Measurements from ENCODE around the gene ACTN2.

ACTN2 gene

DNA sequence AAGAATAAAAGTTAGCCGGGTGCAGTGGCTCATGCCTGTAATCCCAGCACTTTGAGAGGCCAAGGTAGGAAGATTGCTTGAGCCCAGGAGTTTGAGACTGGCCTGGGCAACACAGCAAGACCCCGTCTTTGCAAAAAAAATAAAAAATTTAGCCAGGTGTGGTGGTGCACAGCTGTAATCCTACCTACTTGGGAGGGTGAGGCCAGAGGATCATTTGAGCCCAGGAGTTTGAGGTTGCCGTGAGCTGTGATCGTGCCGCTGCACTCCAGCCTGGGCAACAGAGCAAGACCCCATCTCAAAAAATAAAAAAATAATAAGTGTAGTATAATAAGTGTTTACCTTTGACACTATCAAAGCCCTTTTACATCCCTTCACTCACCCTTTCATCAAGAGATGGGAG lies 5.0 kb downstream of the ACTN2 start:
- no peak for DNase-seq (ENCODE audit: low spot score)

DNA sequence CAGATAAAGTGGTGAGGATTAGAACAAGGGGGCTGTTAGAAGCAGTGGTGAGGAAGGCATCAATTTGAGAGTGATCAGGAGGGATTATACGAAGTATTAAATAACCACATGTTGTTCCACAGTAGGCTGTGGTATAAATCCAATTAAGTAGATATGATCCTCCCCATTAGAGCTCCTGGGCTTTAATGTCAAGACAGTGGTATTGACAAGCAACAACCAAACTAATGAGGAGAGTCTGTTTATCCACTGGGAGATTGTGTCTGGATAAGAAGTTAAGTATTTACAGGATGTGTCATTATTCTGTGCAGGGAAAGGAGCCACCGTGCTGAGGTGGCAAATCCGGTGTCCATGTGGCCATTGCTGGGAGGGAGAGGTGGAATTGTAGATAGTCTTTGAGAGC lies 5.8 kb downstream of the ACTN2 start:
- no peak for DNase-seq (ENCODE audit: low spot score)

DNA sequence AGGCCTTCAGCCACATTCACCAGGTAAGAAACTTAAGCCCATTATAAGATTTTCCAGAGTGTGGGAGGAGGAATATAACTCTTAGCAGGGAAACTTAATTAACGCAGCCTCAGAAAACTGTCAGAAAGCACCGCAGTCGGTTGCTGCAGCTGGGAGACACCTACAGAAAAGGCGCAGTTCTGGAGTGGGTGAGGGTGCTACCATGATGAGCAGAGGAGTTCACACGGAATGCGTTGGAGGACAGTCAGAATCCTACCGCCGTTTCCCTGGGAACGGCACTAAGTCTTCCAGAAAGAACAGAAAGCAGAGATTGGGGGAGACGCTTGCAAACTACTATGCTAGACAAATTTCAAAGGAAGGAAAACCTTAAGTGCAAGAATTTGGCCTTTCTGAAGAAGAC lies 6.4 kb downstream of the ACTN2 start:
- no peak for DNase-seq (ENCODE audit: low spot score)

DNA sequence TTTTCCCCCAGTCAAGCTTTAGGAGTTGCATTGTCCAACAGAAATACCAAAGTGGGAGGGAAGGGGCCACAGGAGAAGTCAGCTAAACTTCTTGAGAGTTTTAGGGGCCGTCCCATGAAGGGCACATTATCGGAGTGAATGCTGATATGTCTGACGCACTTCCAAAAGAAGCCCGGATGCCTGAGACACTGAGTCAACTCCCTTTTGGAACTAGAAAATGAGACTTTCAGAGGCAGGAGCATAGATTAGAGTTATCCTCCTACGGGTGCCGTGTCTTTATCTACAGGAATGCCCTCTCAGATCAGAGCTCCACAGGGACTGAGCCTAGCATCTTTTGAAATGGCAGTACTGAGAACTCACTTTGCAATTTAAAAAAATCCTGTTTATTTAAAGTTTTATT lies 13.1 kb downstream of the ACTN2 start:
- no peak for DNase-seq (ENCODE audit: low spot score)

DNA sequence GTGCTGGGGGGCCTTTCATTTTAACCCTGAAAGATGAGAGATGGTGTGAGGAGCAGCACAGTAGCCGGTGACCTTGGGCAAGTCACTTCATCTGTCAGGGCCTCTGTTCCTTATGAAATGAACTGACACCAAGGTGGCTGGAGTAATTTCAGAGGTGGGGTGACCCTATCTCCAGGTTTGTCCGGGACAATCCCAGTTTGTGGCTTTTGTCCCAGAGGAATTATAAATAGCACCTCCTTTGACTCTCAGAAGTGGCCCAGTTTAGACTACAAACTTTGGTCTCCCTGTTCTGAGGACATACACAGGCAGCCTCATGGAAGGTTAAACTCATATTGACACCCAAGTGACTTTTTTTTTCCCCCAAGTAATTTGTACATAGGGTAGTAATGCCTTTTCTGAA lies 14.6 kb downstream of the ACTN2 start:
- no peak for DNase-seq (ENCODE audit: low spot score)

DNA sequence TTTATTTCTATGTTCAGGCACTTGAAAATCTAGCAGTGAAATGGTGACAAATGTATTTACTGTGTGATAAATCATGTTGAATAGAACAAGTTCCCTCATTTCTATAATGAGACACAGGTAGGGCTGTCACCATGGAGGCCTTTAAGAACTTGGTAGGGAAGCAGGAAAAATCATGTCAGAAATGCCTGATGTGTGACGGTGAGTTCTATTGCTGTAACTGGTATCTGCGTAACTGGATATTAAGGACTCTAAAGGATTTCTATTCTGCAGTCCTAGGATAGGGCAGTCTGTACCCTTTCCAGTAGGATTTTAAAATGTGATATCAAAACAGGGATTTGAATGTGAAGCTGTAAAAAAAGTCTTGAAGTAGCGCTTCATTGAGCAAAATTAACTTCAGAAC lies 15.5 kb downstream of the ACTN2 start:
- DNase-seq (ENCODE audit: low spot score) = no peak

DNA sequence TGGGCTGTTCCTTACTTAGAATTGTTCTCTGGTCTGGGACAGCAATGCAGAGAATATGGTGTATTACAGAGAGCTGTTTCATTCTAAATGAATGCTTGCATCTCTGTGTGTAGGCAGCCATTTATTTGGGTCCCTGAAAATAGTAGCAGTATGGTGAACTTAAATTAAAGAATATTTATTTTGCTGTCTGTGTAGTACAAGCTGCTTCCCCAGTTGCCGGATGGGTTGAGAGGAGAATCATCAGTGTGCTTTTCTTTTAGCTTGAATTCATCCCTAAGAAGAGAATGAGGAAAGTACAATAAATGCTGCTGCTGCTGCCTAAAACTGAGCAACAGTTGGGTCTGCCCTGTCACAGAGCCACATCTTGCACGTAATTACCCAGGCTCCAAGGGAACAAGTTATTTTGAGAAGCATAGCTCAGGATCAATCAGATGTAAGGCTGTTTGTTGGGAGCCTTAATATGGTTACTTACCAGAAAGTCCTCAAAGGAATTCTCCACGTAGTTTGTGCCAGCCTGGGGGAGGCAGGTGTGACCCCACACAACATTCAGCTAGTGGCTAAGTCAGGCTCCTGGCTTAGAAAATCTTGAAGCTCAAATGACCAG lies 16.6 kb downstream of the ACTN2 start:
- DNase-seq (ENCODE audit: low spot score) = no peak

DNA sequence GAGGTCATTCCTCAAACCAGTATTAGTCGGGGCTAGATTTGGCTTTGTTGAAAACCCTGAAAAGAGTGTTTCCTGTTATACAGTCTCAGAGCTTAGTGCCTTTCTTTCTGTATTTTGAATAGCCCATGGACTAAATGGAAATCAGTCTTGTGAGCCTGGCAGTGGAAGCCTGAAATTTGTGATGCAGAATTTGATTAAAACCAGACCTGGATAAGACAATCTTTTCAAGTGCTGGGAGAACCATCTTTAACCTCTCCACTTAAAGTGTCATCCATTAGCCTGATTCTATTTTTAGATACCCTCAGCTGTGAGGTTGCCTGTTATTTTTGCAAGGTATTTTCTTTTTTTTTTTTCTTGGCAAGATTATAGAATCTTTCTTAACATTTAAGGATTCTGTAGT lies 19.5 kb downstream of the ACTN2 start:
- DNase-seq (ENCODE audit: low spot score) = no peak

DNA sequence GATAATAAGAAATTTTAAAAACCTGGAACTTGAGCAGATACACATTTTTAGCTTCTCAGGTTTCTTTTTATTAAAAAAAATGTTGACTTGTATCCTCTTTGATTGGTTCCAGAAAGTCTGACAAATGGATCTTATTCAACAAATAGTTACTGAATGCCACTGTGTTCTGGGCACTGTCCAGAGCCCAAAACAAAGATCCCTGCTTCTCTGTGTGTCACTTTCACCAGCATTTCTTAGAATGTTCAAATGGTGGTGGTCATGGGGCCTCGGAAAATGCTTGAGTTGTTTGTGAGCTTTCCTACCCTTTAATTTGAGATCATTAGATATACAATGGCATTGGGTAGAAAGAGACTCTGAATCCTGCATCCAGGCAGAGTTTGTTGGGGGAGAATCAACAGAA lies 19.9 kb downstream of the ACTN2 start:
- DNase-seq (ENCODE audit: low spot score) = no peak

DNA sequence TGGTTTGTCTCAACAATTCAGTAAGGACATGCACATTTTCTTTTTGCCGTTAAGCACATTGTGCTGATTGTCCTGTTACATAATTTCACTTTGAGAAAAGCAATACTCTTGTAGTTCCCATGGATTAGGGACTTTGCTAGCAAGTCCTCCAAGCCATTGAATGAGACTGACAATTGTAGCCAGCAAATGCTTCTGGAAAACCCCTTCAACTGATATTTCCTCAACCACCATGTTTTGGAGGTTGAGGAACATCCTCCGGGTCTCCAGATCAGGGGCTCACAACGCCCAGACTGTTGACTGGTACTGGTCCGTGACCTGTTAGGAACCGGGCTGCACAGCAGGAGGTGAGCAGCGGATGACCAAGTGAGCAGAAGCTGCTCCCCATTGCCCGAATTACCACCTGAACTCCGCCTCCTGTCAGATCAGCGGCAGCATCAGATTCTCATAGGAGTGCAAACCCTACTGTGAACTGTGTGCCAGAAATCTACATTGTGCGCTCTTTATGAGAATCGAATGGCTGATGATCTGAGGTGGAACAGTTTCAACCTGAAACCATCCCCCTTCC lies 24.1 kb downstream of the ACTN2 start:
- DNase-seq (ENCODE audit: low spot score) = no peak

DNA sequence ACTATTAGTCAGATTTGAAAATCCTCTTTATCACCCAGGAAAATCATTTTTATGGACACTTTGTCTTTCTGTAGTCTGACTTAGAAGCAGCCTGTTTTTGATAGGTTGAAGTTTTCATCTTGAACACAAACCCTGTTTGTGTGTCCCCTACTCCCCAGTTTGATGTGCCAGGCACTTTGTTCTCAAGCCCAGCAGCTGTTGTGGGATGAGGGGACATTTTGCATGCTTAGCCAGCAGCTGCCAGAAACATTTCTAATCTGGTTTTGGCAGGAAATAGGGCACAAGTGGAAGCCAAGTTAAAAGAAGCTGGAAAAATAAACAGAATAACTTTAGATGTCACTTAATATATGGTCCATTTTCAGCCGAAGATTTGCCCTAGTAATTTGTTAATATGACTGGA lies 29.9 kb downstream of the ACTN2 start:
- no peak for DNase-seq (ENCODE audit: low spot score)

DNA sequence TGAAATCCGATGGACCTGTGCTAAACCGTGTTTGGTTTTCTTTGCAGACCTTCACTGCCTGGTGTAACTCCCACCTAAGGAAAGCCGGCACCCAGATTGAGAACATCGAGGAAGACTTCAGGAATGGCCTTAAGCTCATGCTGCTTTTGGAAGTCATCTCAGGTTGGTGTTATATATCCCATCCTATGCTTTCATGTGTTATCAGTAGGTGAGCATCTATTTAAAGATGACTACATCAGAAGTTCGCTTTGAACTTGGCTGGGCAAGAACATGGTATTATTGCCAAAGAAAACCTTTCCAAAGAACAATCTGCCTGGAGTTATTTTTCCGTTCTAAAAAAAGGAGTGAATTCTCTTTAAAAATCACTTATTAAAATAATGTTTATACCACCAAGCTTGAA lies 31.5 kb downstream of the ACTN2 start:
- no peak for DNase-seq (ENCODE audit: low spot score)

DNA sequence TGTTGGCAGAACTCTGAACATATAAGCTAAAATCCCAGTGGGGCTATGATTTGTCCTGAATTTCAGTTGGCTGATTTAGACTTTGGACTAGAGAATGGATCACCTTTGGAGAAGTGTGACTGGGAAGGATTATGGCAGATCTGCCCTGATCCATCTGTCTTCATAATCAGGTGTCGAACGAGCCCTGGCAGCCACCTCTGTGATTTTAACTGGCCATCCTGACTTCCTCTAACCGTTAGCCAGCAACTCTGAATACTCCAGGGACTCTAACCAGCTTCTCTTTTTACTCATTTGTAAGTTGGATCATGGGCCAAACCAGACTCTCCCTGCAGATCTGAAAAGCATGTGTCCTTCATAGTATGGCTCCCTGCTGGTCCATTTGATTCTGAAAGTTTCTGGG lies 32.0 kb downstream of the ACTN2 start:
- no peak for DNase-seq (ENCODE audit: low spot score)

DNA sequence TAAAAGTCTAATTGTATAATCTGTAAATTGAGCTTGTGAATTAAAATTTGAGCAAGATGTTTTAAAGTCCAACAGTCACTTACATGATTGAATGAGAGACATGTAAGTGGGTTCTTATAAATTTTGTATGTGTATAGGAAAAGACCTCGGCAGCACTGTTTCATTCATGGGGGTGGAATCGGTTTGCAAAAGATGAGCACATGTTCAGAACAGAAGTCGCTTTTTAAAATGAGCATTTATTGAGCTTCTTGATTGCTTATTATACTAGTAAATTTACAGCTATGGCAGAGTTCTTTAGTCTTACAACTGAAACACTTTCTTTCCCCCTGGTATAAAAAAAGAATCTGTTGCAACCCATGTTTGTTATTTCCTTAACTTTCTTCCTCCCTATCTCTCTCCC lies 33.9 kb downstream of the ACTN2 start:
- DNase-seq (ENCODE audit: low spot score) = no peak

DNA sequence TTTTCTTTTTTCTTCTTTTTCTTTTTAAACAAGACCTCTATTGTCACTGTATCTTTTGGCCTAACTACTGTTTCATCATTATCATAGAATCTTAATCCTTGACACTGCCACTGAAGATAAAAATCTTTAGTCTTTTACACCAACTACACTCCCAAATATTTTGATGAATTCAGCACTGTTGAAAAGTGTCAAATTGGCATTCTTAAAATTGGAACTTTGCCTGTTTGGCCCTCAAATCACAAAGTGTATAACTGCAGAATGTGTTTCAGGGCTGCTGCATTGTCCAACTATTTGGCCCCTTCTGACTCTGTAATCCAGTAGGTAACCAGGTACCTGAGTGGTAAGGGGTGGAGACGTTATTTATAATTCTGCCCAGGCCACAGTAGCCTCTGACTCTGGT lies 34.3 kb downstream of the ACTN2 start:
- DNase-seq (ENCODE audit: low spot score) = no peak

DNA sequence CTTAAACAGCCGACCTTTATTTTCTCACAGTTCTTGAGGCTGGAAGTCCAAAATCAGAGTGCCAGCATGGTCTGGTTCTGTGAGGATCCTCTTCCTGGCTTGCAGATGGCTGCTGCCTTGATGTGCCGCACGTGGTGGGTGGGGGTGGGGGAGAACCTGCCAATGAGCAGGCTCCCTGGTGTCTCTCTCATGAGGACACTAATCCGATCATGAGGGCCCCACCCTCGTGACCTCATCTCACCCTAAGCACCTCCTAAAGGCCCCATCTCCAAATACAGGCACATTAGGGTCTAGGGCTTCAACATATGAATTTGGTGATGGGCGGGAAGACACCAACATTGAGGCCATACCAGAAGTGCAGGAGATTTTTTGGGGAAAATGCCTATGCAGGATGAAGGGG lies 37.8 kb downstream of the ACTN2 start:
- DNase-seq (ENCODE audit: low spot score) = no peak

DNA sequence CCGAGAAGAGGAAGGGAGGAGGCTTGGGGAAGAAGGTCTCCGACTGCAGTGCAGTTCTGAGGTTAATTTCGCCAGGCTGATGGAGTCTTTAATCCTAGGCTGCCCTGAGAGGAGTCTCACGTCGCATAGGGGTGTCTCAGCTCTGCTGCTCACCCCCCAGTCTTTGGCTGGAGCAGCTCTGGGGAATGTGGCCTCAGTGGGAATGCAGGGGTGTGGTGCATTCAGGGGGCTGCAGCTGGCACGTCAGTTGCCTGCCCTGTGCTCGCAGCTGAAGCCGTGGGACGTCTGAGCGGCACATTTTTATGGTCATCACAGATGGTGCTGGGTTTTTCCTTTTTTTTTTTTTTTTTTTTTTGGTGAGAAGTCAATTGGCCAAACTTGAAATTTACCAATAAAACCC lies 38.2 kb downstream of the ACTN2 start:
- DNase-seq (ENCODE audit: low spot score) = no peak

DNA sequence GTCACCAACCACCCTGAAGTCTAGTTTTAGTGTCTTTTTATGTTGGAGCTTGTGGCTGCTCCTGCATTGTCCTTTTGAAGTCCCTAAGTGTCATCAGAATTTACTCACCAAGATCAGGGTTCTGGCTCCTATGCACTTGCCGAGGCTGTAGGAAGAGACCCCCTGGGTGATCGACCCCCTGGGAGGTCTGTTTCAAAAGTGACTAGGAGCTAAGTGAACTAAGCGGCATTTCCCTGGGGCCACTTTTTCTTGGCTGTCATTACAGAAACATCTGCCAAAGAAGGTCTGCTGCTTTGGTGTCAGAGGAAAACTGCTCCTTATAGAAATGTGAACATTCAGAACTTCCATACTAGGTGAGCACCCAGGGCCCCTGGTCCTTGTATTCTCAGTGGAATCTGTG lies 39.4 kb downstream of the ACTN2 start:
- no peak for DNase-seq (ENCODE audit: low spot score)

DNA sequence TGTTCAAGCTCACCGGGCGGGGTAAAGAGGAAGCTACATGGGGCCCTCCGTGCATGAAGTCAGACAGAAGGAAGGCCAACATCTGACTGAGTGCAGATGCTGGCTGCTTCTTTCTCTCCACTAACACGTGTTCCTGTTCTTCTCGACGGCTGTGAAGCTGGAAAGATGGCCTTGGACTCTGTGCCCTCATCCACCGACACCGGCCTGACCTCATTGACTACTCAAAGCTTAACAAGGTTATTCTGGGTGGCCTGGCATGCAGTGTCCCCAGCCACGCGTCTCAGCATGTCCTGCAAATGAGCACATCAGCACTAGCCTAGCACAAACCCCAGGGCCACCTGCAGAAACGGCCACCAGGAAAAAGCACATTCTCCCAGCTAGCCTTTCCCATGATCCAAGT lies 41.2 kb downstream of the ACTN2 start:
- DNase-seq (ENCODE audit: low spot score) = no peak

DNA sequence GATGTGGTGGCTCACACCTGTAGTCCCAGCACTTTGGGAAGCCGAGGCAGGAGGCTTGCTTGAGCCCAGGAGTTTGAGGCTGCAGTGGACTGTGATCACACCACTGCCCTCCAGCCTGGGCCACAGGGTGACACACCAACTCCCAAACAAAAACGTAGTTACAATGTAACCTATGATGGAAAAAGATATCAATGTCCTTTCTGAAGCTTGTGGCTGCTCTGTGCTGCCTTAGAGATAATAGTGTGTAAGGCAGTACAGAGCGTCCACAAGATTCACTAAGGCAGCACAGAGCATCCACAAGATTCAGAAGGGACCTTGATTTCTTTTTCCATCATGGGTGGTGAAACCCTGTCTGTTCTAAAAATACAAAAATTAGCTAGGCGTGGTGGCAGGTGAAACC lies 42.5 kb downstream of the ACTN2 start:
- no peak for DNase-seq (ENCODE audit: low spot score)

DNA sequence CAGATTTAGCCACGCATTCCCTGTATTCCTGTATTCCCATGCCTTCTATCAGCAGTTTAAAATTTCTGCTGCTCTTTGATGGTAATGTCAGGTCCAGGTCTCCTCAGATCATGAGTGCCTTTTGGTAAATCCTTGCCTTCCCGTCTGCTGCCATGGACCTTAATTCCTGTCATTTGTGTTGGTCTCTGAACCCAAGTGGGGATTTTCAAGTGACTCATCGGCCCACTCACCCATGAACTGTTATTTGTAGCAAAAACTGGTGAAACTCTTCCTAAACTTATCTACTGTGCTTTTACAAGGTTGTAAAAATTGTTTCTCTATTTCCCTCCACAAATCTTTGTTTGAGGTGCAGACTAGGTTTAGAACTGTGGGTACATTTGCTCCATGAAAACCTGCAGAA lies 47.4 kb downstream of the ACTN2 start:
- DNase-seq (ENCODE audit: low spot score) = no peak

DNA sequence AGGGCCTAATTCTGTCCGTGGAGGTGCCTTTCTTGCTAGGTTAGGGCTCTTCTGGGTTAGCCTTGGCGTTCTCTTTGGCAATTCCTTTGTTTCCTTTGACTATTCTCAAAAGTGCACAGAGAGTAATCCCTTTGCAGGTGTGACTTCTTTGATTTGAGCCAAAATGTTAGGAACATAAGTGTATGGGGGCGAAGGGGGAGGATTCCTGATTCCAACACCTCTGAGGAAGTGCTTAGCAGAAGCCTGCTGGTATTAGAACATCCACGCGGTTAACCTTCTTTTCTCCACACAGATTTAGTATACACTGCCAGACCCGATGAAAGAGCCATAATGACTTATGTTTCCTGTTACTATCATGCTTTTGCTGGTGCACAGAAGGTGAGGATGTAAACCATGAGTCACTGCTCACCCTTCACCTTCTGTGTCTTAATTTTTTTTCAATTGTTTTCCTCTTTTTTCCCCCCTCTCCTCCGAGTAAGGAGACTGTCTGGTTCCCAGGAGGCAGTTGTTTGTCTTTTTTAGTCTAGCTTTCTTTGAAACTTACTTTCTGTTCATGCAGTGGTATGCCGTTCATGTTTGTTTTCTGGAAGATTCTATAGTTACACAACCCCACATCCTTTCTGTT lies 48.0 kb downstream of the ACTN2 start:
- DNase-seq (ENCODE audit: low spot score) = no peak

DNA sequence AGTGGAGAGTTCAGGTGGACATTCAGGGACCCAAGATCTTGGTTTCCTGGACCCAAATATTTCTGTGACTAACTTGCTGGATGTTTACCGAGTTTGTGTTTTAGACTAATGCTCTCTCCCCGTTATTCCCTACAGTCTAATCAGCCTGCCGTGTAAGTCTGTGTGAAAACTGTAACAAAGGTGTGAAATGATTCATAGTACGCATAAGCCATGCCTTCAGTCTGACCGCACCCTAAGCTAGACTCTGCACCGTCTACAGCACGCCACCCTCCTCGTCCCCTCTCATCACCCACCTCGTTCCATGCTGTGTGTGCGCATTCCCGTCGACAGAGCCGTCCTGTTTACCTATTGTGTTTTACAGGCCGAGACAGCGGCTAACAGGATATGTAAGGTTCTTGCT lies 50.5 kb downstream of the ACTN2 start:
- DNase-seq (ENCODE audit: low spot score) = no peak

DNA sequence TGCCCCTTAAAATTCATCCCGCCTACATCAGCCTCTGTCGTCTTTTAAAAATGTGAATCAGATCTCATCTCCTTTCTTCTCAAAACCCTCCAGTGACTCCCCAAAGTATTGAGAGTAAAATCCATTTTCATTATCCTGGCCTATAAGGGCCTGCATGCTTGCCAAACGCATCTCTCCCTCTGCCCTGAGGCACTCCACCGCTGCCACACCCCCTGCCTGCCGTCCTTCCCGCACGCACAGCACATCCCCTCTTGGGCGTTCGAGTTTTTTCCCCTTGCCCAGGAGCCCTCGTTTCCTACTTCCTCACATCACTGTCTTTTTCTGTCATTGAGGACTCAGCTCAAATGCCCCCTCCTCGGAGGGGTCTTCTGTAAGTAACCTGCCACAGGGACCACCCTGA lies 55.5 kb downstream of the ACTN2 start:
- DNase-seq (ENCODE audit: low spot score) = no peak

All from LoVo (cell line).